H9 (cell line): ENCODE data around the gene SLC9A1. TPM values are rescaled to one million over a fixed set of nuclear protein-coding genes. Genes with fewer than 3 reads are reported as not detected.
A peak's percentile ranks its signal among the peaks of the same experiment; 100 is the strongest.

Experiments
- DNase-seq: peaks from one replicate; pipeline ENCODE4 v3.0.0-alpha.2; 2017
- H2AFZ ChIP-seq: one replicate; pipeline ENCODE4 v1.6.1; 2013; ENCODE audit warnings: mild to moderate bottlenecking, low read length, control low read depth, moderate library complexity
- H2AK5ac ChIP-seq: 2 replicates; pipeline ENCODE4 v1.6.1; 2013; ENCODE audit warnings: low read length, control low read depth, mixed read lengths; ENCODE audit not compliant: insufficient read length
- H2BK120ac ChIP-seq: one replicate; pipeline ENCODE4 v1.6.1; 2013; ENCODE audit warnings: low read depth, mild to moderate bottlenecking, low read length, control low read depth, inconsistent platforms; ENCODE audit not compliant: poor library complexity, severe bottlenecking
- H2BK12ac ChIP-seq: 2 replicates; pipeline ENCODE4 v1.6.1; 2013; ENCODE audit warnings: low read length, control low read depth, mixed read lengths, low read depth; ENCODE audit not compliant: insufficient read length
- H2BK15ac ChIP-seq: 2 replicates; pipeline ENCODE4 v1.6.1; 2013; ENCODE audit warnings: low read depth, low read length, control low read depth
- H2BK20ac ChIP-seq: one replicate; pipeline ENCODE4 v1.6.1; 2013; ENCODE audit warnings: low read depth, mild to moderate bottlenecking, low read length, control low read depth, inconsistent platforms; ENCODE audit not compliant: poor library complexity, severe bottlenecking
- H2BK5ac ChIP-seq: 2 replicates; pipeline ENCODE4 v1.6.1; 2013; ENCODE audit warnings: low read length, control low read depth, mixed read lengths; ENCODE audit not compliant: insufficient read length
- H3K14ac ChIP-seq: 2 replicates; pipeline ENCODE4 v1.6.1; 2013; ENCODE audit warnings: low read length, control low read depth; ENCODE audit not compliant: insufficient read depth
- H3K18ac ChIP-seq: 2 replicates; pipeline ENCODE4 v1.6.1; 2013; ENCODE audit warnings: low read depth, mild to moderate bottlenecking, mixed read lengths, low read length, control low read depth; ENCODE audit not compliant: insufficient read length
- H3K23ac ChIP-seq: 2 replicates; pipeline ENCODE4 v1.6.1; 2013; ENCODE audit warnings: low read length, control low read depth, mixed read lengths, low read depth; ENCODE audit not compliant: insufficient read length
- H3K23me2 ChIP-seq: 2 replicates; pipeline ENCODE4 v1.6.1; 2013; ENCODE audit warnings: low read depth, mild to moderate bottlenecking, mixed read lengths, low read length, control low read depth; ENCODE audit not compliant: insufficient read length, poor library complexity, severe bottlenecking
- H3K27ac ChIP-seq: 2 replicates; pipeline ENCODE4 v1.5.1; 2013; ENCODE audit warnings: low read length, control low read depth, mixed read lengths, low read depth; ENCODE audit not compliant: insufficient read length
- H3K27me3 ChIP-seq: 2 replicates; pipeline ENCODE4 v1.6.1; 2013; ENCODE audit warnings: low read length, control low read depth, inconsistent platforms; ENCODE audit not compliant: insufficient read depth
- H3K4ac ChIP-seq: 2 replicates; pipeline ENCODE4 v1.6.1; 2013; ENCODE audit warnings: low read depth, mild to moderate bottlenecking, control low read depth, inconsistent platforms, low read length, moderate library complexity
- H3K4me1 ChIP-seq: 2 replicates; pipeline ENCODE4 v1.6.1; 2013; ENCODE audit warnings: low read length, control low read depth, inconsistent platforms; ENCODE audit not compliant: insufficient read depth
- H3K4me2 ChIP-seq: 2 replicates; pipeline ENCODE4 v1.6.1; 2013; ENCODE audit warnings: low read length, control low read depth, mixed read lengths; ENCODE audit not compliant: insufficient read length, insufficient read depth
- H3K56ac ChIP-seq: 2 replicates; pipeline ENCODE4 v1.6.1; 2013; ENCODE audit warnings: low read depth, mild to moderate bottlenecking, mixed read lengths, low read length, control low read depth; ENCODE audit not compliant: insufficient read length
- H3K79me1 ChIP-seq: 2 replicates; pipeline ENCODE4 v1.6.1; 2013; ENCODE audit warnings: low read depth, mild to moderate bottlenecking, moderate library complexity, low read length, control low read depth, inconsistent platforms; ENCODE audit not compliant: insufficient read depth, poor library complexity, severe bottlenecking
- H3K79me2 ChIP-seq: 2 replicates; pipeline ENCODE4 v1.6.1; 2013; ENCODE audit warnings: low read length, control low read depth, inconsistent platforms; ENCODE audit not compliant: insufficient read depth
- H3K9ac ChIP-seq: 2 replicates; pipeline ENCODE4 v1.6.1; 2013; ENCODE audit warnings: low read length, control low read depth, mixed read lengths; ENCODE audit not compliant: insufficient read length; ENCODE audit errors: extremely low read depth
- H3K9me3 ChIP-seq: one replicate; pipeline ENCODE4 v1.6.1; 2013; ENCODE audit warnings: low read depth, low read length, inconsistent platforms; ENCODE audit not compliant: control insufficient read depth
- H3T11ph ChIP-seq: one replicate; pipeline ENCODE4 v1.6.1; 2013; ENCODE audit warnings: mild to moderate bottlenecking, low read length, control low read depth, inconsistent platforms
- H4K20me1 ChIP-seq: one replicate; pipeline ENCODE4 v1.6.1; 2013; ENCODE audit not compliant: control insufficient read depth, insufficient read length, insufficient read depth
- H4K5ac ChIP-seq: 2 replicates; pipeline ENCODE4 v1.6.1; 2013; ENCODE audit warnings: low read depth, mild to moderate bottlenecking, mixed read lengths, low read length, control low read depth; ENCODE audit not compliant: insufficient read length
- H4K8ac ChIP-seq: replicated peaks from 2 replicates; pipeline ENCODE4 v1.6.1; 2013; ENCODE audit warnings: low read length, control low read depth, mixed read lengths, low read depth; ENCODE audit not compliant: insufficient read length
- H4K91ac ChIP-seq: 2 replicates; pipeline ENCODE4 v1.6.1; 2013; ENCODE audit warnings: low read depth, mild to moderate bottlenecking, moderate library complexity, mixed read lengths, low read length, control low read depth; ENCODE audit not compliant: insufficient read length
- H3K27ac Mint-ChIP-seq, 3 experiments: 2 replicates in 2 of 3; 3 replicates in 1 of 3; pipeline ENCODE4 v1.8.0; 2020 to 2021; ENCODE audit warnings: mixed read lengths in 3 of 3, mild to moderate bottlenecking in 1 of 3, moderate library complexity in 1 of 3
- H3K27me3 Mint-ChIP-seq: 2 replicates; pipeline ENCODE4 v1.8.0; 2021; ENCODE audit warnings: low read depth, mild to moderate bottlenecking, moderate library complexity, mixed read lengths
- H3K36me3 Mint-ChIP-seq, 3 experiments: 2 replicates in 2 of 3; 3 replicates in 1 of 3; pipeline ENCODE4 v1.8.0; 2020 to 2021; ENCODE audit warnings: low read depth in 3 of 3, mixed read lengths in 3 of 3; ENCODE audit not compliant: insufficient read depth in 1 of 3
- H3K4me1 Mint-ChIP-seq, 2 experiments: 2 replicates each; pipeline ENCODE4 v1.8.0; 2020; ENCODE audit warnings: mixed read lengths in 2 of 2
- H3K4me3 Mint-ChIP-seq, 2 experiments: 2 replicates in 1 of 2; 3 replicates in 1 of 2; pipeline ENCODE4 v1.8.0; 2020 to 2021; ENCODE audit warnings: mild to moderate bottlenecking in 2 of 2, mixed read lengths in 2 of 2, moderate library complexity in 1 of 2
- H3K9me3 Mint-ChIP-seq, 2 experiments: 2 replicates in 1 of 2; 3 replicates in 1 of 2; pipeline ENCODE4 v1.8.0; 2020; ENCODE audit warnings: mild to moderate bottlenecking in 2 of 2, mixed read lengths in 2 of 2, moderate library complexity in 1 of 2
- CTCF ChIP-seq: fragments of 200-600 bp; sonication (generic); conservative IDR thresholded peaks from 3 replicates; pipeline ENCODE4 v1.8.0; 2021; ENCODE audit warnings: antibody characterized with exemption, mild to moderate bottlenecking
- WGBS: extraction: QIAGEN DNeasy Blood & Tissue Kit; methylation state at CpG from one replicate; pipeline ENCODE4 v1.1.7; 2013; ENCODE audit warnings: missing lambda C conversion rate, low lambda C conversion rate, mixed read lengths; ENCODE audit not compliant: insufficient read length; ENCODE audit errors: extremely low coverage; 5-methylcytosine and 5-hydroxymethylcytosine counted together
- total RNA-seq: library from RNA; stranded (reverse); gene quantifications from 2 replicates; pipeline ENCODE4 v1.2.1, GENCODE V29; 2021

Gene SLC9A1
- total RNA-seq, 1 experiment from 2014 or later, result 20.8 TPM

GRCh38 chr1:27113861-27114260, 41.1 kb downstream of the SLC9A1 start:
- Histone ChIP-seq H3K4me2 (no peak overlapping the region), H3K27ac (no peak overlapping the region), H4K5ac (no peak overlapping the region), H3K27me3 (no peaks in the 10 kb centered on the region), H4K91ac (no peak overlapping the region), H3K23ac (no peak overlapping the region), H2BK120ac (no peak overlapping the region), H3K4ac (no peak overlapping the region), H3K18ac (no peak overlapping the region), H3K9me3 (no peaks in the 10 kb centered on the region), H2BK12ac (no peak overlapping the region), H2BK5ac (no peak overlapping the region), H2AFZ (no peak overlapping the region), H3K56ac (no peak overlapping the region), H4K20me1 (no peaks in the 10 kb centered on the region), H3K23me2 (no peaks in the 10 kb centered on the region), H3K14ac (no peak overlapping the region), H3K9ac (no peak overlapping the region), H3K4me1 (no peaks in the 10 kb centered on the region), H3K79me1 (no peaks in the 10 kb centered on the region), H2BK20ac (no peak overlapping the region), H2BK15ac (no peak overlapping the region), H3T11ph (no peak overlapping the region), H3K79me2 (no peaks in the 10 kb centered on the region), H4K8ac (no peak overlapping the region), H2AK5ac (no peak overlapping the region)
- Mint-ChIP-seq H3K27me3 (no peaks in the 10 kb centered on the region; the same call in 1 of the 2 replicates), H3K9me3 (no peaks in the 10 kb centered on the region), H3K4me1 (peaks cover 2 to 9% of the 10 kb centered on the region in 2 experiments; a peak in 3 of 4 replicates), H3K27ac (peak overlapping the region in 2 of 3 experiments; percentile 70 to 84; a peak in 3 of 7 replicates), H3K4me3 (no peak overlapping the region), H3K36me3 (peaks cover 2 to 11% (median 5%) of the 10 kb centered on the region in 3 experiments)
- no peak for DNase-seq
- no CpG with 5 or more reads among the region's 22 CpGs for WGBS
- TF ChIP-seq CTCF, result no peak
